SK-N-SH (cell line): ENCODE results near the gene RAB6B. TPM values are rescaled to one million over a fixed set of nuclear protein-coding genes. Genes with fewer than 3 reads are reported as not detected.

Source experiments
- CTCF ChIA-PET: fragments of 300-600, 350-600 bp; formaldehyde crosslinking; extraction: SDS; loops from one replicate; lab custom pipeline; 2021; lab: Yijun Ruan, JAX
- POLR2A ChIA-PET: fragments of 350-600 bp; sonication (Branson Sonifier 250); formaldehyde crosslinking; extraction: SDS; loops from one replicate; lab custom pipeline; 2020; ENCODE audit warnings: antibody characterized with exemption, inconsistent platforms; lab: Yijun Ruan, JAX
- DNase-seq: peaks from one replicate; pipeline ENCODE4 v3.0.0; 2012
- H2AFZ ChIP-seq: fragments of 200-600 bp; sonication (generic); 2 replicates; pipeline ENCODE4 v1.8.1; 2016; ENCODE audit warnings: antibody characterized with exemption, mild to moderate bottlenecking, low read depth
- H3F3A ChIP-seq: fragments of 200-600 bp; sonication (generic); replicated peaks from 2 replicates; pipeline ENCODE3; 2016; ENCODE audit warnings: antibody characterized with exemption, mild to moderate bottlenecking; ENCODE audit not compliant: insufficient read depth
- H3K27ac ChIP-seq, 2 experiments: fragments of 200-500 bp in 1 of 2; fragments of 200-600 bp in 1 of 2; sonication (Bioruptor generic) in 1 of 2; sonication (generic), shearing (Covaris generic) in 1 of 2; 2 replicates each; pipeline versions ENCODE4 v1.5.1 to v1.6.1; 2014 to 2016; ENCODE audit warnings: low read depth in 2 of 2, inconsistent platforms in 1 of 2, low read length in 1 of 2, mild to moderate bottlenecking in 1 of 2, mixed read lengths in 1 of 2
- H3K27me3 ChIP-seq: fragments of 200-600 bp; sonication (generic), shearing (Covaris generic); 2 replicates; pipeline ENCODE4 v1.6.1; 2016; ENCODE audit warnings: mixed run types; ENCODE audit not compliant: insufficient read depth
- H3K36me3 ChIP-seq, 2 experiments: fragments of 200-500 bp in 1 of 2; fragments of 200-600 bp in 1 of 2; sonication (Bioruptor generic) in 1 of 2; sonication (generic) in 1 of 2; replicated peaks in 1 of 2; 2 replicates each; pipeline versions ENCODE3 to v1.5.1; 2014 to 2016; ENCODE audit warnings: low read length in 1 of 2, mild to moderate bottlenecking in 1 of 2; ENCODE audit not compliant: insufficient read depth in 2 of 2, control insufficient read depth in 1 of 2
- H3K4me1 ChIP-seq, 2 experiments: fragments of 200-500 bp in 1 of 2; fragments of 200-600 bp in 1 of 2; sonication (Bioruptor generic) in 1 of 2; sonication (generic), shearing (Covaris generic) in 1 of 2; 2 replicates each; pipeline versions ENCODE4 v1.5.1 to v1.6.1; 2014 to 2016; ENCODE audit warnings: low read depth in 1 of 2, low read length in 1 of 2, mixed run types in 1 of 2; ENCODE audit not compliant: insufficient read depth in 2 of 2, control insufficient read depth in 1 of 2
- H3K4me2 ChIP-seq: fragments of 200-600 bp; sonication (generic), shearing (Covaris generic); 2 replicates; pipeline ENCODE4 v1.6.1; 2017; ENCODE audit warnings: mixed run types
- H3K4me3 ChIP-seq, 2 experiments: fragments of 200-500 bp in 1 of 2; fragments of 200-600 bp in 1 of 2; sonication (Bioruptor generic) in 1 of 2; sonication (generic), shearing (Covaris generic) in 1 of 2; 2 replicates each; pipeline versions ENCODE4 v1.5.1 to v1.8.1; 2014 to 2016; ENCODE audit warnings: low read depth in 2 of 2, inconsistent platforms in 1 of 2, low read length in 1 of 2, mild to moderate bottlenecking in 1 of 2, mixed read lengths in 1 of 2, moderate library complexity in 1 of 2
- H3K79me2 ChIP-seq: fragments of 200-600 bp; sonication (generic); 2 replicates; pipeline ENCODE4 v1.8.1; 2017; ENCODE audit warnings: mild to moderate bottlenecking; ENCODE audit not compliant: insufficient read depth
- H3K9ac ChIP-seq: fragments of 200-600 bp; sonication (generic); 2 replicates; pipeline ENCODE4 v1.6.1; 2017; ENCODE audit warnings: mixed run types
- H3K9me2 ChIP-seq: fragments of 200-600 bp; sonication (generic); 2 replicates; pipeline ENCODE4 v1.6.1; 2017; ENCODE audit warnings: mixed run types
- H3K9me3 ChIP-seq: fragments of 200-600 bp; sonication (generic); 2 replicates; pipeline ENCODE4 v1.6.1; 2017; ENCODE audit warnings: mixed run types, mild to moderate bottlenecking, moderate library complexity
- H4K20me1 ChIP-seq: fragments of 200-600 bp; sonication (generic); 2 replicates; pipeline ENCODE4 v1.6.1; 2017; ENCODE audit warnings: mild to moderate bottlenecking, mixed run types; ENCODE audit not compliant: insufficient read depth
- CHD2 ChIP-seq: fragments of 150-350 bp; IDR thresholded peaks from 2 replicates; pipeline ENCODE4 v1.6.1; 2018; ENCODE audit warnings: low read length; ENCODE audit not compliant: partially characterized antibody
- CTCF ChIP-seq: fragments of 200-600 bp; sonication (generic); IDR thresholded peaks from 2 replicates; pipeline ENCODE4 v1.6.1; 2017; ENCODE audit warnings: antibody characterized with exemption, mild to moderate bottlenecking, moderate library complexity
- ELF1 ChIP-seq: IDR thresholded peaks from 2 replicates; pipeline ENCODE4 v1.4.0; 2012
- EP300 ChIP-seq, 2 experiments: IDR thresholded peaks; 2 replicates each; pipeline versions ENCODE4 v1.4.0 to v1.6.1; 2012; ENCODE audit warnings: borderline replicate concordance in 1 of 2, low read depth in 1 of 2, low read length in 1 of 2
- EZH2phosphoT487 ChIP-seq: fragments of 200-600 bp; sonication (generic); IDR thresholded peaks from 2 replicates; pipeline ENCODE4 v1.6.1; 2017; ENCODE audit warnings: low read depth, mixed run types, mild to moderate bottlenecking, antibody characterized with exemption, moderate library complexity, borderline replicate concordance
- FOSL2 ChIP-seq: IDR thresholded peaks from 2 replicates; pipeline ENCODE4 v1.4.0; 2012; ENCODE audit warnings: low read depth, mild to moderate bottlenecking, moderate library complexity, borderline replicate concordance
- FOXJ3 ChIP-seq: sonication (generic); formaldehyde crosslinking; IDR thresholded peaks from 2 replicates; pipeline ENCODE4 v1.5.1; 2020; ENCODE audit warnings: mild to moderate bottlenecking, missing genetic modification reagents
- FOXM1 ChIP-seq: IDR thresholded peaks from 2 replicates; pipeline ENCODE4 v1.4.0; 2012; ENCODE audit warnings: low read depth, mild to moderate bottlenecking
- GABPA ChIP-seq: IDR thresholded peaks from 2 replicates; pipeline ENCODE4 v1.4.0; 2012; ENCODE audit warnings: low read depth, mild to moderate bottlenecking
- GATA2 ChIP-seq: sonication (generic); formaldehyde crosslinking; IDR thresholded peaks from 2 replicates; pipeline ENCODE4 v1.5.0; 2020; ENCODE audit warnings: mild to moderate bottlenecking, missing genetic modification reagents
- IRF3 ChIP-seq: fragments of 150-350 bp; IDR thresholded peaks from 2 replicates; pipeline ENCODE4 v1.6.1; 2016; ENCODE audit warnings: mild to moderate bottlenecking, low read depth, low read length
- JUND ChIP-seq: IDR thresholded peaks from 2 replicates; pipeline ENCODE4 v1.4.0; 2012
- MAX ChIP-seq: IDR thresholded peaks from 2 replicates; pipeline ENCODE4 v1.4.0; 2012; ENCODE audit warnings: low read depth
- MEF2A ChIP-seq: IDR thresholded peaks from 2 replicates; pipeline ENCODE4 v1.4.0; 2012; ENCODE audit warnings: low read depth, borderline replicate concordance
- MXI1 ChIP-seq: IDR thresholded peaks from 2 replicates; pipeline ENCODE4 v1.6.1; 2012; ENCODE audit warnings: mild to moderate bottlenecking, low read depth, low read length, improper control_type of control experiment
- NFIC ChIP-seq: IDR thresholded peaks from 2 replicates; pipeline ENCODE4 v1.4.0; 2012; ENCODE audit warnings: borderline replicate concordance
- NRF1 ChIP-seq: IDR thresholded peaks from 2 replicates; pipeline ENCODE4 v1.6.1; 2012; ENCODE audit warnings: low read depth, mild to moderate bottlenecking, low read length
- POLR2AphosphoS5 ChIP-seq: IDR thresholded peaks from 2 replicates; pipeline ENCODE4 v1.6.1; 2012; ENCODE audit warnings: low read depth, low read length
- RAD21 ChIP-seq: IDR thresholded peaks from 2 replicates; pipeline ENCODE4 v1.6.1; 2012; ENCODE audit warnings: mild to moderate bottlenecking, low read length
- RCOR1 ChIP-seq: fragments of 150-350 bp; IDR thresholded peaks from 2 replicates; pipeline ENCODE4 v1.6.1; 2017; ENCODE audit warnings: antibody characterized with exemption, low read length
- RFX5 ChIP-seq: IDR thresholded peaks from 2 replicates; pipeline ENCODE4 v1.6.1; 2012; ENCODE audit warnings: mild to moderate bottlenecking, improper control_type of control experiment, low read length
- RXRA ChIP-seq: IDR thresholded peaks from 2 replicates; pipeline ENCODE4 v1.4.0; 2012; ENCODE audit warnings: low read depth, mild to moderate bottlenecking, borderline replicate concordance
- TAF1 ChIP-seq: IDR thresholded peaks from 2 replicates; pipeline ENCODE4 v1.6.1; 2012; ENCODE audit warnings: low read depth, mild to moderate bottlenecking, low read length, moderate library complexity, borderline replicate concordance
- TCF12 ChIP-seq: IDR thresholded peaks from 2 replicates; pipeline ENCODE4 v1.4.0; 2012
- TEAD4 ChIP-seq: IDR thresholded peaks from 2 replicates; pipeline ENCODE4 v1.4.0; 2012; ENCODE audit warnings: mild to moderate bottlenecking, borderline replicate concordance; ENCODE audit not compliant: insufficient read depth
- USF1 ChIP-seq: IDR thresholded peaks from 2 replicates; pipeline ENCODE4 v1.4.0; 2012; ENCODE audit warnings: low read depth, borderline replicate concordance
- USF2 ChIP-seq: fragments of 150-350 bp; IDR thresholded peaks from 2 replicates; pipeline ENCODE4 v1.6.1; 2017; ENCODE audit warnings: antibody characterized with exemption, low read length, low read depth, borderline replicate concordance
- YY1 ChIP-seq: IDR thresholded peaks from 2 replicates; pipeline ENCODE4 v1.4.0; 2012; ENCODE audit warnings: low read depth, mild to moderate bottlenecking
- ZBTB33 ChIP-seq: IDR thresholded peaks from 2 replicates; pipeline ENCODE4 v1.4.0; 2012; ENCODE audit warnings: low read depth, borderline replicate concordance
- WGBS: methylation state at CpG from one replicate; pipeline ENCODE4 v1.1.6; 2017; ENCODE audit warnings: low lambda C conversion rate; 5-methylcytosine and 5-hydroxymethylcytosine counted together
- polyA plus RNA-seq, 3 experiments: library from polyadenylated mRNA; depleted of rRNA; stranded (reverse); fragments of >200 nt; gene quantifications; 2 replicates each; pipeline ENCODE4 v1.2.3, GENCODE V29; 2012

Gene RAB6B
- polyA plus RNA-seq, 1 of the 3 experiments (the other 2 are of a cell fraction), result 9.3 TPM

- no peaks in the 10 kb centered on the region for H3K9me3 ChIP-seq
- H3K4me3 ChIP-seq, result no peak overlapping the region
- peaks cover 26 to 30% of the 10 kb centered on the region in 2 experiments; a peak in 3 of 4 replicates for H3K4me1 ChIP-seq
- H3K4me2 ChIP-seq, result peak overlapping the region; percentile 57
- peaks cover 34% of the 10 kb centered on the region for H3F3A ChIP-seq
- no peaks in the 10 kb centered on the region for H3K9me2 ChIP-seq
- peak overlapping the region; percentile 70 to 80 for H3K27ac ChIP-seq
- no peak overlapping the region for H2AFZ ChIP-seq
- WGBS, result 11% methylated on average over 5 of the region's 5 CpGs
- POLR2A ChIA-PET, result no interaction called here
- H3K36me3 ChIP-seq, result no peaks in the 10 kb centered on the region
- no peaks in the 10 kb centered on the region for H3K79me2 ChIP-seq
- H3K9ac ChIP-seq, result no peak overlapping the region
- DNase-seq, result no peak
- H3K27me3 ChIP-seq, result peaks cover 8% of the 10 kb centered on the region; the same call in 1 of the 2 replicates
- H4K20me1 ChIP-seq, result peaks cover 4% of the 10 kb centered on the region; the same call in 1 of the 2 replicates
- CTCF ChIA-PET, result interaction anchor here (1.3 to 1.4 kb wide), 3 partner anchors 13 to 269 kb away, joined by 3 to 6 read pairs (median 4); no protein-coding TSS in a partner anchor
- peak; percentile 80; the same call in 1 of the 2 replicates for TF ChIP-seq POLR2AphosphoS5
- no peak for TF ChIP-seq RCOR1
- no peak for TF ChIP-seq GABPA
- no peak for TF ChIP-seq CTCF
- peak; percentile 99 for TF ChIP-seq NFIC
- TF ChIP-seq MEF2A, result peak; percentile 99
- TF ChIP-seq GATA2 (CRISPR knock-in tag), result no peak
- TF ChIP-seq TCF12, result peak; percentile 95
- TF ChIP-seq TAF1, result no peak
- TF ChIP-seq TEAD4, result peak; percentile 93
- TF ChIP-seq FOXJ3, result no peak
- no peak for TF ChIP-seq MXI1
- TF ChIP-seq RXRA, result peak; percentile 97
- no peak for TF ChIP-seq USF1
- peak; percentile 42; the same call in 1 of the 2 replicates for TF ChIP-seq MAX
- peak; percentile 71; the same call in 1 of the 2 replicates for TF ChIP-seq ZBTB33
- no peak for TF ChIP-seq USF2
- no peak for TF ChIP-seq RFX5
- TF ChIP-seq CHD2, result no peak
- peak; percentile 93 for TF ChIP-seq FOSL2
- no peak for TF ChIP-seq YY1
- peak; percentile 25; the same call in 1 of the 2 replicates for TF ChIP-seq ELF1
- no peak for TF ChIP-seq EZH2phosphoT487
- no peak for TF ChIP-seq RAD21
- TF ChIP-seq JUND, result peak; percentile 96
- TF ChIP-seq NRF1, result no peak
- TF ChIP-seq EP300 (IDR thresholded peaks at IDR 0.05; ENCODE audit: borderline replicate concordance in 1 of 2, low read depth in 1 of 2, low read length in 1 of 2), result peak in 1 of 2 experiments; percentile 97; a peak in 2 of 4 replicates
- peak; percentile 91 for TF ChIP-seq FOXM1
- no peak for TF ChIP-seq IRF3
Observed at GRCh38 chr3:133943639-133944141, 48.0 kb upstream of the RAB6B start.
